Measurements from ENCODE around the gene RBBP8.

DNA sequence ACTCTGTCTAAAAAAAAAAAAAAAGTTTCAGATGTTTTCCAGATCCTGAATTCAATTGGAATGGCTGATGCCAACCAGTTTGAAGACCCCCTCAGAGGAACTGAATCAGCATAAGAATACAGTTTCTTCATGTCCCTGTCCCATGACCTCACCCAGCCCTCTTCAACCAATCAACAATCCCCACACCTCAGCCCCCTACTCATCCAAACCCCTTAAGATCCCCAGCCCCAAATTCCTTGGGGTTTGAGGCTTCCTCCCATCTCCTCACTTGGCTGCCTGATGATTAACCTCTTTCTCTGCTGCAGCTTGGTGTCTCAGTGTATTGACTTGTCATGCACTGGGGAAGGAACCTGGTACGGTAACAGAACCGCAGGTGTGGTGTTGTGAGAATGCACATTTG is 104.5 kb downstream of the RBBP8 start:
- TF ChIP-seq, protein P1, sequence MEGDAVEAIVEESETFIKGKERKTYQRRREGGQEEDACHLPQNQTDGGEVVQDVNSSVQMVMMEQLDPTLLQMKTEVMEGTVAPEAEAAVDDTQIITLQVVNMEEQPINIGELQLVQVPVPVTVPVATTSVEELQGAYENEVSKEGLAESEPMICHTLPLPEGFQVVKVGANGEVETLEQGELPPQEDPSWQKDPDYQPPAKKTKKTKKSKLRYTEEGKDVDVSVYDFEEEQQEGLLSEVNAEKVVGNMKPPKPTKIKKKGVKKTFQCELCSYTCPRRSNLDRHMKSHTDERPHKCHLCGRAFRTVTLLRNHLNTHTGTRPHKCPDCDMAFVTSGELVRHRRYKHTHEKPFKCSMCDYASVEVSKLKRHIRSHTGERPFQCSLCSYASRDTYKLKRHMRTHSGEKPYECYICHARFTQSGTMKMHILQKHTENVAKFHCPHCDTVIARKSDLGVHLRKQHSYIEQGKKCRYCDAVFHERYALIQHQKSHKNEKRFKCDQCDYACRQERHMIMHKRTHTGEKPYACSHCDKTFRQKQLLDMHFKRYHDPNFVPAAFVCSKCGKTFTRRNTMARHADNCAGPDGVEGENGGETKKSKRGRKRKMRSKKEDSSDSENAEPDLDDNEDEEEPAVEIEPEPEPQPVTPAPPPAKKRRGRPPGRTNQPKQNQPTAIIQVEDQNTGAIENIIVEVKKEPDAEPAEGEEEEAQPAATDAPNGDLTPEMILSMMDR (conservative IDR thresholded peaks at IDR 0.05 in 1 of 2, IDR thresholded peaks at IDR 0.05 in 1 of 2; ENCODE audit: extremely low read depth in 1 of 2, insufficient read depth in 1 of 2, low read depth in 1 of 2, low read length in 2 of 2), result no peak
- TF ChIP-seq EZH2 (IDR thresholded peaks at IDR 0.05; ENCODE audit: borderline replicate concordance, low read length), result no peak

Measured in mammary epithelial cell (primary cell).